Measurements from ENCODE around the gene ANGPTL8.

DNA sequence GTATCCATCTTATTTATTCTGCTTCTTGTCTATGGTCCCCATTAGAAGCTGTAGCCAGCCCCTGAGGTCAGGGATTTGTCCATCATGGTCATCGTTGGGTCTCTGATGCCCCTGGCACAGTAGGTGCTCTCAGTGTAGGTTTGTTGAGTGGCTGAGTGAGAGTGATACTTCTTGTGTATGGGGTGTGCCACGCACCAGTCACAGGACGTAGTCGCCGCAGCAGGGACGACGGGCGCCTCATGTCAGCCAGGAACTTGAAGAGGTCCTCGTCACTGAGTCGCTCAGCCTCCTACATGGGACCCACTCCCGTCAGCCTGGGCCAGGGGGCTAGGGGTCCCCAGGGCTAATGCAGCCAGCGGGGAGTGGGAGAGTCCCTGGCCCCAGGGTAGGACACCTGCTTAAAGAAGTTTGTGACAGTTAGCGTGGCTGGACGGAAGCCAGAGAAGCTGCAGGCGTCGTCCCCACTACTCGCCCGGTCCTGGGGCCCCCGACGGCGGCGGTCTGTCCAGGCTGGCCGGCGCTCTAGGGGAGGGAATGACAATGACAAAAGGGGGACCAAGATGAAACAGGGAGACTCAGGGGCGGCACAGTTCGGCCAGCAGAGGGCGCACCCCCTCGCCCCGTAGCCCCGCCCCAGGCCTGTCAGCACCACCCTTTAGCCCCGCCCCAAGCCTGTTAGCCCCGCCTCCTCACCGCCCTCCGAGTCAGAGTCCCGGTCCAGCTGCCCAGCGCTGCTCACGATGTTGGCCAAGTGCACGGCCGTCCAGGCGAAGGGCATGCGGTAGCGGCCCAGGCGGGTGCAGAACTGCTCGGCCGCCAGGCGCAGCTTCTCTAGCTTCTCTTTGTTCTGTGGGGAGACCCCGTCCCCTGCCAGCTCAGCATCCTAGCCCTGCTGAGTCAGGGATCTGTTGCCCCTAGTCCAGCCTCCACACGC is 3.7 kb downstream of the ANGPTL8 start:
- TF ChIP-seq, protein P1, sequence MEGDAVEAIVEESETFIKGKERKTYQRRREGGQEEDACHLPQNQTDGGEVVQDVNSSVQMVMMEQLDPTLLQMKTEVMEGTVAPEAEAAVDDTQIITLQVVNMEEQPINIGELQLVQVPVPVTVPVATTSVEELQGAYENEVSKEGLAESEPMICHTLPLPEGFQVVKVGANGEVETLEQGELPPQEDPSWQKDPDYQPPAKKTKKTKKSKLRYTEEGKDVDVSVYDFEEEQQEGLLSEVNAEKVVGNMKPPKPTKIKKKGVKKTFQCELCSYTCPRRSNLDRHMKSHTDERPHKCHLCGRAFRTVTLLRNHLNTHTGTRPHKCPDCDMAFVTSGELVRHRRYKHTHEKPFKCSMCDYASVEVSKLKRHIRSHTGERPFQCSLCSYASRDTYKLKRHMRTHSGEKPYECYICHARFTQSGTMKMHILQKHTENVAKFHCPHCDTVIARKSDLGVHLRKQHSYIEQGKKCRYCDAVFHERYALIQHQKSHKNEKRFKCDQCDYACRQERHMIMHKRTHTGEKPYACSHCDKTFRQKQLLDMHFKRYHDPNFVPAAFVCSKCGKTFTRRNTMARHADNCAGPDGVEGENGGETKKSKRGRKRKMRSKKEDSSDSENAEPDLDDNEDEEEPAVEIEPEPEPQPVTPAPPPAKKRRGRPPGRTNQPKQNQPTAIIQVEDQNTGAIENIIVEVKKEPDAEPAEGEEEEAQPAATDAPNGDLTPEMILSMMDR (IDR thresholded peaks at IDR 0.05; ENCODE audit: low read depth, low read length, poor library complexity, severe bottlenecking), result peak; percentile 90
- no peak for TF ChIP-seq EZH2phosphoT487 (IDR thresholded peaks at IDR 0.05; ENCODE audit: borderline replicate concordance, low read length)
